ENCODE results near the gene KANTR. TPM values are rescaled to one million over a fixed set of nuclear protein-coding genes. Genes with fewer than 3 reads are reported as not detected.

The KANTR gene
- total RNA-seq, 4 donors from 2014 or later = 8.6 to 42.1 (median 33.1) TPM

DNA sequence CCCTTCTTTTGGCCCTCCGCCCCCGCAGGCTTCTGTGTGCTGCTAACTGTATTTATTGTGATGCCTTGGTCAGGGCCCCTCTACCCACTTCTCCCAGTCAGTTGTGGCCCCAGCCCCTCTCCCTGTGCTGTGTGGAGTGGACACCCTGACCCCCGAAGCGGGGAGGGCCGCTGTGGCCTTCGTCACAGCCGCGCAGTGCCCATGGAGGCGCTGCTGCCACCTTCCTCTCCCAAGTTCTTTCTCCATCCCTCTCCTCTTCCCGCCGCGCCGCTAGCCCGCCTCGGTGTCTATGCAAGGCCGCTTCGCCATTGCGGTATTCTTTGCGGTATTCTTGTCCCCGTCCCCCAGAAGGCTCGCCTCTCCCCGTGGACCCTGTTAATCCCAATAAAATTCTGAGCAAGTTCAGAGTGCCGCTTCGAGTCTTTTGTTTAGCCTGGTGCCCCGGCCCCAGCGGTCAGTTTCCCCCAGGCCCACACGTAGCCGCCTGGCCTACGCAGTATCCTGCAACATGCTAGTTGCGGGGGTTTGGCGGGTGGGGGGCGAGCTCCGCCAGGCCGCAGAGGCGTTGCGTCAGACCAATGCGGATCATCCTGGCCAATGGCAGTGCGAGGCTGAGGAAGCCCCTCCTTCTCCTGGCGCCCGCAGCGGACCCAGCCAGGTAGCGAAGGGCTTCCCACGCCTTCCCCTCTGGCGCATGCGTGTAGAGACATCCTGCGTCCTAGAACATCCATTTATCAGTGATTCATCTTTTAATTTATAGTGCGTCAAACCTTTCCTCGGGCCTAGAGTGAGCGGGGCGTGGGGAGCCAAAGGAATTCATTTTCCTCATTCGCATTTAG lies 5.6 kb upstream of the KANTR start:
- H3K27me3 ChIP-seq = no peaks in the 10 kb centered on the region
- peak overlapping the region; percentile 72 to 87 (median 81) for H3K27ac ChIP-seq
- peak overlapping the region; percentile 16 to 45 (median 32) for H3K4me3 ChIP-seq
- no peaks in the 10 kb centered on the region for H3K4me1 ChIP-seq
- no peak for TF ChIP-seq CTCF (IDR thresholded peaks at IDR 0.05)
- TF ChIP-seq POLR2A (IDR thresholded peaks at IDR 0.05) = peak in 1 of 2 donors; percentile 38
- peak; percentile 70 to 91 (median 79) for DNase-seq
- no peaks in the 10 kb centered on the region for H3K9me3 ChIP-seq
- peaks cover 0 to 6% (median 0%) of the 10 kb centered on the region in 3 donors for H3K36me3 ChIP-seq

DNA sequence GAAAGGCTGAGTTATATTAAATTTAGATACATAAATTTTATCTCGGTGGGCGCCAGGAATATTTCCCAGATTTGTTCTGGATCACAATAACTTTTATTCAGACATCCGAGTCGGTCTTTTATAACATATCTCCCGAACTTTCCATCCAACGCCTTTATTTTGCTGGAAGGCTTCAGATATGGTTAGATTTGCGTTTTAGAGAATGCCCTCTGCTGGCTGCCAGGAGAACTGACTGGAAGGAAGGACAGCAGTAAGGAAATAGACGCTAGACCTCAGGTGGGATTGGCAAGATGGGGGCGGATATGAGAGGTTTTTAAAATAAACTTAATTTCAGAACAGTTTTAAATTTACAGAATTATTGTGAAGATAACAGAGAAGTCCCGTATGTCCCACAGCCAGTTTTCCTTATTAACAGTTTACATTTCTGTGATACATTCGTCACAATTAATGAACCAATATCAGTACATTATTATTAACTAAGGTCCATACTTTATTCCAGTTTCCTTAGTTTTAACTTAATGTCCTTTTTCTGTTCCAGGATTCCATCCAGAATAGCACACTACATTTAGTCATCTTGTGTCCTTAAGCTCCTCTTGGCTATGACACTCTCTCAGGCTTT lies 4.6 kb upstream of the KANTR start:
- peak overlapping the region; percentile 16 to 45 (median 32) for H3K4me3 ChIP-seq
- H3K27me3 ChIP-seq = no peaks in the 10 kb centered on the region
- no peaks in the 10 kb centered on the region for H3K4me1 ChIP-seq
- TF ChIP-seq CTCF (IDR thresholded peaks at IDR 0.05) (peak; percentile 66 to 85 (median 76)), POLR2A (IDR thresholded peaks at IDR 0.05) (no peak)
- no peaks in the 10 kb centered on the region for H3K9me3 ChIP-seq
- peaks cover 0 to 6% (median 0%) of the 10 kb centered on the region in 3 donors for H3K36me3 ChIP-seq
- peak overlapping the region; percentile 72 to 87 (median 81) for H3K27ac ChIP-seq
- DNase-seq = peak in 2 of 3 donors; percentile 47 to 77

GRCh38 chrX:53089925-53090324 lies 4.0 kb upstream of the KANTR start:
- H3K4me3 ChIP-seq = no peak overlapping the region
- H3K27me3 ChIP-seq = no peaks in the 10 kb centered on the region
- TF ChIP-seq POLR2A (IDR thresholded peaks at IDR 0.05) (no peak), CTCF (IDR thresholded peaks at IDR 0.05) (no peak)
- no peak overlapping the region for H3K27ac ChIP-seq
- DNase-seq = no peak
- peaks cover 0 to 6% (median 0%) of the 10 kb centered on the region in 3 donors for H3K36me3 ChIP-seq
- peaks cover 0 to 4% (median 0%) of the 10 kb centered on the region in 4 donors for H3K4me1 ChIP-seq
- no peaks in the 10 kb centered on the region for H3K9me3 ChIP-seq

GRCh38 chrX:53091354-53091753 lies 2.6 kb upstream of the KANTR start:
- Histone ChIP-seq H3K9me3 (no peaks in the 10 kb centered on the region), H3K36me3 (no peaks in the 10 kb centered on the region)

More at GRCh38 chrX:53091354-53091753, 2.6 kb upstream of the KANTR start:
- peaks cover 0 to 7% (median 0%) of the 10 kb centered on the region in 4 donors for H3K4me1 ChIP-seq
- no peaks in the 10 kb centered on the region for H3K27me3 ChIP-seq
- no peak overlapping the region for H3K4me3 ChIP-seq
- no peak for TF ChIP-seq POLR2A (IDR thresholded peaks at IDR 0.05)
- no peak for TF ChIP-seq CTCF (IDR thresholded peaks at IDR 0.05)
- DNase-seq = no peak
- H3K27ac ChIP-seq = no peak overlapping the region
